Spinal cord (tissue), 10 donors: ENCODE measurements around the gene IGF2BP3. TPM values are rescaled to one million over a fixed set of nuclear protein-coding genes. Genes with fewer than 3 reads are reported as not detected.
"Not testable (repeated sequence)": the region's sequence is repeated elsewhere in the genome, so short reads cannot be mapped to it uniquely, and the experiment has no call there.

Experiments
- DNase-seq, 6 donors: peaks; one replicate each; pipeline versions ENCODE4 v3.0.0 to v3.0.0-alpha.2; 2013 to 2015; ENCODE audit warnings: low spot score in 6 of 6, low read depth in 4 of 6
- H3K27ac ChIP-seq: one replicate; pipeline ENCODE4 v1.5.1; 2013; ENCODE audit warnings: low read depth, low read length, control low read depth
- H3K27me3 ChIP-seq: one replicate; pipeline ENCODE4 v1.6.1; 2013; ENCODE audit warnings: low read length; ENCODE audit not compliant: control insufficient read depth, insufficient read depth
- H3K36me3 ChIP-seq: one replicate; pipeline ENCODE4 v1.6.1; 2013; ENCODE audit warnings: low read length; ENCODE audit not compliant: control insufficient read depth, insufficient read depth
- H3K4me1 ChIP-seq: one replicate; pipeline ENCODE4 v1.6.1; 2013; ENCODE audit warnings: low read length; ENCODE audit not compliant: control insufficient read depth, insufficient read depth
- H3K4me3 ChIP-seq: one replicate; pipeline ENCODE4 v1.5.1; 2013; ENCODE audit warnings: low read depth, low read length, control low read depth
- H3K9me3 ChIP-seq: one replicate; pipeline ENCODE4 v1.6.1; 2013; ENCODE audit warnings: low read length; ENCODE audit not compliant: control insufficient read depth, insufficient read depth
- WGBS: methylation state at CpG from one replicate; pipeline ENCODE4 v1.1.5; 2013; ENCODE audit warnings: missing lambda C conversion rate; ENCODE audit not compliant: insufficient coverage; 5-methylcytosine and 5-hydroxymethylcytosine counted together
- polyA plus RNA-seq, 2 donors: library from polyadenylated mRNA; unstranded; fragments of 120-200 nt; gene quantifications; one replicate each; pipeline ENCODE4 v1.2.1, GENCODE V29; 2013; ENCODE audit not compliant: insufficient read length in 2 of 2
- total RNA-seq, 2 donors: library from RNA; depleted of rRNA in 1 of 2; stranded (reverse); fragments of 120-200 nt in 1 of 2; fragments of >200 nt in 1 of 2; gene quantifications; one replicate each; pipeline versions ENCODE4 v1.2.3 to v1.2.4, GENCODE V29; 2013 to 2014
- donor health status: healthy.

The IGF2BP3 gene
- total and polyA plus RNA-seq, 4 donors: 18.8 to 37.3 (median 25.5) TPM

GRCh38 chr7:23410446-23411183 lies 59.7 kb downstream of the IGF2BP3 start:
- H3K4me3 ChIP-seq: no peak overlapping the region
- H3K9me3 ChIP-seq: peaks cover 3% of the 10 kb centered on the region
- H3K4me1 ChIP-seq: peaks cover 3% of the 10 kb centered on the region
- no peak for DNase-seq
- H3K36me3 ChIP-seq: peaks cover 17% of the 10 kb centered on the region
- no peaks in the 10 kb centered on the region for H3K27me3 ChIP-seq
- no peak overlapping the region for H3K27ac ChIP-seq
- WGBS: 95% methylated on average over 6 of the region's 7 CpGs

- not testable (repeated sequence) for H3K9me3 ChIP-seq, H3K27me3 ChIP-seq, H3K27ac ChIP-seq, H3K36me3 ChIP-seq, H3K4me1 ChIP-seq, H3K4me3 ChIP-seq, DNase-seq
- WGBS: no CpG with 5 or more reads among the region's 2 CpGs
Measured at GRCh38 chr7:23406564-23406963, 63.7 kb downstream of the IGF2BP3 start.

GRCh38 chr7:23405240-23405618 lies 65.1 kb downstream of the IGF2BP3 start:
- H3K4me3 ChIP-seq: no peak overlapping the region
- peaks cover 3% of the 10 kb centered on the region for H3K9me3 ChIP-seq
- H3K27me3 ChIP-seq: no peaks in the 10 kb centered on the region
- H3K27ac ChIP-seq: no peak overlapping the region
- H3K4me1 ChIP-seq: peaks cover 3% of the 10 kb centered on the region
- 96% methylated on average over 3 of the region's 3 CpGs for WGBS
- peaks cover 2% of the 10 kb centered on the region for H3K36me3 ChIP-seq
- no peak for DNase-seq

GRCh38 chr7:23404546-23405239 lies 65.6 kb downstream of the IGF2BP3 start:
- no peaks in the 10 kb centered on the region for H3K27me3 ChIP-seq
- H3K9me3 ChIP-seq: peaks cover 3% of the 10 kb centered on the region
- no peak for DNase-seq
- peaks cover 3% of the 10 kb centered on the region for H3K4me1 ChIP-seq
- peaks cover 2% of the 10 kb centered on the region for H3K36me3 ChIP-seq
- H3K4me3 ChIP-seq: no peak overlapping the region
- no CpG with 5 or more reads among the region's 3 CpGs for WGBS
- peak overlapping the region; percentile 42 for H3K27ac ChIP-seq

- peaks cover 2% of the 10 kb centered on the region for H3K36me3 ChIP-seq
- peaks cover 3% of the 10 kb centered on the region for H3K4me1 ChIP-seq
- H3K4me3 ChIP-seq: no peak overlapping the region
- H3K27me3 ChIP-seq: no peaks in the 10 kb centered on the region
- no CpG with 5 or more reads among the region's 5 CpGs for WGBS
- peak overlapping the region; percentile 42 for H3K27ac ChIP-seq
- peak in 1 of 6 donors; percentile 39 for DNase-seq
- H3K9me3 ChIP-seq: peaks cover 3% of the 10 kb centered on the region
Measured at GRCh38 chr7:23403970-23404369, 66.3 kb downstream of the IGF2BP3 start.

- H3K4me1 ChIP-seq, DNase-seq, H3K9me3 ChIP-seq, H3K36me3 ChIP-seq, H3K27me3 ChIP-seq, H3K4me3 ChIP-seq, H3K27ac ChIP-seq: not testable (repeated sequence)
- WGBS: no CpG with 5 or more reads among the region's 2 CpGs
Measured at GRCh38 chr7:23398090-23398489, 72.2 kb downstream of the IGF2BP3 start.

GRCh38 chr7:23397241-23397640 lies 73.0 kb downstream of the IGF2BP3 start:
- H3K27me3 ChIP-seq: no peaks in the 10 kb centered on the region
- H3K27ac ChIP-seq: no peak overlapping the region
- no peak overlapping the region for H3K4me3 ChIP-seq
- no peaks in the 10 kb centered on the region for H3K4me1 ChIP-seq
- DNase-seq: no peak
- H3K9me3 ChIP-seq: no peaks in the 10 kb centered on the region
- 95% methylated on average over 4 of the region's 4 CpGs for WGBS
- no peaks in the 10 kb centered on the region for H3K36me3 ChIP-seq

- no peaks in the 10 kb centered on the region for H3K4me1 ChIP-seq
- no peak overlapping the region for H3K27ac ChIP-seq
- H3K9me3 ChIP-seq: no peaks in the 10 kb centered on the region
- 75% methylated on average over 1 of the region's 3 CpGs for WGBS
- H3K4me3 ChIP-seq: no peak overlapping the region
- H3K27me3 ChIP-seq: no peaks in the 10 kb centered on the region
- no peaks in the 10 kb centered on the region for H3K36me3 ChIP-seq
- DNase-seq: no peak
Measured at GRCh38 chr7:23396222-23397015, 73.9 kb downstream of the IGF2BP3 start.

GRCh38 chr7:23394488-23395171 lies 75.7 kb downstream of the IGF2BP3 start:
- peak in 2 of 6 donors; percentile 49 to 71 for DNase-seq
- WGBS: no CpG with 5 or more reads among the region's 3 CpGs
- H3K4me1 ChIP-seq: no peaks in the 10 kb centered on the region
- H3K27ac ChIP-seq: no peak overlapping the region
- H3K27me3 ChIP-seq: no peaks in the 10 kb centered on the region
- H3K9me3 ChIP-seq: no peaks in the 10 kb centered on the region
- no peaks in the 10 kb centered on the region for H3K36me3 ChIP-seq
- H3K4me3 ChIP-seq: no peak overlapping the region
